ENCODE data around the gene SDK2. TPM values are rescaled to one million over a fixed set of nuclear protein-coding genes. Genes with fewer than 3 reads are reported as not detected.

Gene SDK2
- polyA plus RNA-seq, 1 donor from 2014 or later, result 3.3 TPM

DNA sequence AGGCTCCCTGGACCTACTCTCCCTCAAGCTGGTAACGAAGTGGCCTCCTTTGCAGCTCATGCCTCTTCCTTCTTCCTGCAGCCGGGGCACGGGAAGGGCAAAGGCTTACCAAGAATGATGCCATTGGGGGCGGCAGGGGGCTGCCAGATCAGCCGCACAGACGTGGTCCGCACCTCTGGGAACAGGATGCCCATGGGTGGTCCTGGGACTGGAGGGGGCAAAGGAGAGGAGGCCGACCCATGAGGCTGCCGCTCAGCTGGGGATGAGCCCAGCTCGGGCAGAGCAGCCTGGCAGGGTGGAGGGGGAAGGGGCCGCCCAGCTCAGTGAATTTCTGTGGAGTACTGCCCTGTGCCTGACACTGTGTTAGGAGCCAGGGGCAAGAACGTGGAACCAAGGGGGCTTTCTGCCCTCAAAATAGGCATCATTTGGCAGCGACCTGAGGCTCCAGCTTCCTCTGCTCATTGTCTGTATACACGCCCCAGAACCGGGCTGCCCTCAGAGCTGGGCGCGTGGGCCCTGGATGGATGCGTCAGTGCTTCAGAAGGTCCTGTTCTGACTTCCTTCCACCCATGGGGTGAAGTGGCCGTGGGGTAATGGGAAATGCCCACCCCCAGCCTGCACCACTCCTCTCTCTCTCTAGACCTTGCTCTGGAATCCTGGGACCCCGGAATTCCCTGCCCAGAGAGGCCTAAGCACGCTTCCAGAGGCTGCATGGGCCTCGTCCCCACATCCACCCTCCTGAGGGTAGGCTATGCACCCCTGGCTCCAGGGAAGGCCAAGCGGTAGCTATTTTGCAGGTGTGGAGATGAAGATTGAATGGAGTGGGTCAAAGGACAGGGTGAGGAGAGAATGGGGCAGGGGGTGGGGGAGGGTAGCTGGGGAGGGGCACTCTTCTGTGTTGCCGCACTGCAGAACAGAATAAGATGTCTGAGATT, 252.6 kb downstream of the SDK2 start:
- no peaks in the 10 kb centered on the region for H3K36me3 Mint-ChIP-seq
- H3K4me1 Mint-ChIP-seq, result no peaks in the 10 kb centered on the region
- no peak overlapping the region for H3K4me3 Mint-ChIP-seq
- H3K9me3 Mint-ChIP-seq, result no peaks in the 10 kb centered on the region
- H3K27ac Mint-ChIP-seq, result no peak overlapping the region
- H3K27me3 Mint-ChIP-seq, result no peaks in the 10 kb centered on the region

DNA sequence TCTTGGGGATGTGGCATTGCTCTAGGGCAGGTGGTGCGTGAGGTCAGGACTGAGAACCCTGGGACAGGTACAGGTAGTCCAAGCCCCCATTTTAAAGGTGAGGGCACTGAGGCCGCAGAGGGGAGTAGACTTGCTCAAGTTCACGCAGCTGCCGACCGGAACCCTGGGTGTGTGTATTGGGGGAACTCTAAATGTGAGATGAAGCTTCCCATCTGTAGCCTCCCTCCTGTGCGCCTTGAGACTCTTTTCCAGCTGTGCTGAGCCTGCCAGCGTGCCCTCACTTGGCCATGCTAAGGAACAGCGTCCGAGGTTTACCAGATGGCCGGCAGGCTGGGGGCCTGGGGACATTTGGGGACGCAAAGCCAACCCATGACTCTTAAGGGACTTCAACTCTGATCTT, 253.4 kb downstream of the SDK2 start:
- H3K4me3 Mint-ChIP-seq, result no peak overlapping the region
- H3K4me1 Mint-ChIP-seq, result no peaks in the 10 kb centered on the region
- H3K27me3 Mint-ChIP-seq, result no peaks in the 10 kb centered on the region
- no peaks in the 10 kb centered on the region for H3K36me3 Mint-ChIP-seq
- no peak overlapping the region for H3K27ac Mint-ChIP-seq
- no peaks in the 10 kb centered on the region for H3K9me3 Mint-ChIP-seq

DNA sequence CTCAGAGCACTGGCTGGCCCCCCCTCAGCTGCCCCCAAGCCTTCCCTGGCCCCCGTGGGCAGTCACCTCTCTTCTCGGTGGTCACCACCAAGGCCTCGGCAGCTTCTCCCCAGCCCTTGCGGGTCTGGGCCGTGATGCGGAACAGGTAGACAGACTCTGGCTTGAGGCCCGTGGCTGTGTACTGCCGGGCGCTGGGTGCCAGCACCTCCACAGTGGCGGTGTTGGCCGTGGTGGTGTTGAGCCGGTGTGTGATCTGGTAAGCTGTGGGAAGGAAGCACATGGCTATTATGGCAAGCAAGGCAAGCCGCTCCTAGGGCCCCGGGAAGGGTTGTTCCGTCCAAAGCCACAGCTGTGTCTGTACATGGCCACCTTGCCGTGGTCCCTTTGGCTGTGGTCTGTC, 254.0 kb downstream of the SDK2 start:
- Mint-ChIP-seq H3K36me3 (no peaks in the 10 kb centered on the region), H3K27ac (no peak overlapping the region), H3K9me3 (no peaks in the 10 kb centered on the region), H3K4me3 (no peak overlapping the region), H3K27me3 (no peaks in the 10 kb centered on the region), H3K4me1 (no peaks in the 10 kb centered on the region)

DNA sequence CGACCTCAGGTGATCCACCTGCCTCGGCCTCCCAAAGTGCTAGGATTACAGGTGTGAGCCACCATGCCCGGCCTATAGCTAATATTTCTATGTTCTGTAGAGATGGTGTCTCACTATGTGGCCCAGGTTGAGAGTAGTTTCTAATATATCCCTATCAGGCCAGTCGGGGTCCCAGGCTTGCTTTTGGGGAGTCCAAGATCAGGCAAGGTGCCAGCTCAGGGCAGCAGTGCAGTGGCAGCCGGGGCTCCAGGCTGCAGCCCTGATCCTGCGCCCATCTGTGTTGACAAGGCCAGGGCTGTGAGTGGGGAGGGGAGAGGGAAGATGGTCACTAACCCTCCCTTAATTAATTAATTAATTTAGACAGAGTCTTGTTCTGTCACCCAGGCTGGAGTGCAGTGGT, 254.8 kb downstream of the SDK2 start:
- no peaks in the 10 kb centered on the region for H3K36me3 Mint-ChIP-seq
- H3K4me3 Mint-ChIP-seq, result no peak overlapping the region
- no peaks in the 10 kb centered on the region for H3K27me3 Mint-ChIP-seq
- no peaks in the 10 kb centered on the region for H3K4me1 Mint-ChIP-seq
- no peaks in the 10 kb centered on the region for H3K9me3 Mint-ChIP-seq
- H3K27ac Mint-ChIP-seq, result no peak overlapping the region

DNA sequence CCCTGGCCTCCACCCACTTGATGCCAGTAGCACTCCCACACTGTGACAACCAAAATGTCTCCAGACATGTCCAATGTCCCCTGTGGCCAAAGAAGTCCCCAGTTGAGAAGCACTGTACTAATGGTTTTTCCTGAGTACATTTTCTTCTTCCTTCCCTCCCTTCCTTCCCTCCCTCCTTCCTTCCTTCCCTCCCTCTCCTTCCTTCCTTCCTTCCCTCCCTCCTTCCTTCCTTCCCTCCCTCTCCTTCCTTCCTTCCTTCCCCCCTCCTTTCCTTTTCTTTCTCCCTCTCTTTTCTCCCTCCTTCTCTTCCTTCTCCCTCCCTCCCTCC, 255.7 kb downstream of the SDK2 start:
- Mint-ChIP-seq H3K27ac (no peak overlapping the region), H3K9me3 (no peaks in the 10 kb centered on the region), H3K36me3 (no peaks in the 10 kb centered on the region), H3K27me3 (no peaks in the 10 kb centered on the region), H3K4me1 (no peaks in the 10 kb centered on the region), H3K4me3 (no peak overlapping the region)

DNA sequence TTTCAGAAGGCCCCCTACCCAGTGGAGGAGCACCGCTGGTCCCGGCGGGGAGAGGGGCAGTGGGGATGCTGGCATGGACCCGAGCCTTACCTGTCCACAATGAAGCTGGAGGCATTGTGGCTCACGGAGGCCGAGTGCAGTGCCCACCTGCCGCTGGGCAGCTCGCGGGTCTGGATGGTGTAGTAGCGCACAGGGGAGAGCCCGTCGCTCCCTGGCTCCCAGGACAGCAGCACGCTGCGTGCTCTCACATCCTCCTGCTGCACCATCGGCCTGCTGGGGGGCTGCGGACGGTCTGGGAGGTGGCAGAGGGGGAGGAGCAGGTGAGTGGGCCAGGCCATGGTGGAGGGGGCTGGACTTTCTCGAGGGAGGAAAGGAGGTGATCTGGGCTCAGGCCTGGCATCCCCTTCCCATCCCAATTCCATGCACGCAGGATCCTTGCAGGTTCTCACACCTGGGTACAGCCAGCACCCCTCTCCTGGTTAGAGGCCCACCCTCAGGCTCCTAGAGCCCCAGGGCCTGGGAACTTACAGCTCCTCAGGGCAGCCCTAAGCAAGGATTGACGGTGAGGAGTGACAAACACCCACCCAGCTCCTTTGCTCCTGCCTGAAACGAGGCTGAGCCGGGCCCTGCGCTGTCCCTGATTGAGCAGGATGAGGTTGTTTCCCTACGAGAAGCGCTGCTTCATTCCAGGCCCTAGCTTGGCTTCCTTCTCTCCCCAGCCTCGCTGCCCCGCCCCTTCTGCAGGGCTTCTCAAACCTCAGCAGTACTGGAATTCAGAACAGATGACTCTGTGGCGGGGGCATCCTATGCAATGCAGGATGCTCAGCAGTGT, 256.3 kb downstream of the SDK2 start:
- no peaks in the 10 kb centered on the region for H3K27me3 Mint-ChIP-seq

DNA sequence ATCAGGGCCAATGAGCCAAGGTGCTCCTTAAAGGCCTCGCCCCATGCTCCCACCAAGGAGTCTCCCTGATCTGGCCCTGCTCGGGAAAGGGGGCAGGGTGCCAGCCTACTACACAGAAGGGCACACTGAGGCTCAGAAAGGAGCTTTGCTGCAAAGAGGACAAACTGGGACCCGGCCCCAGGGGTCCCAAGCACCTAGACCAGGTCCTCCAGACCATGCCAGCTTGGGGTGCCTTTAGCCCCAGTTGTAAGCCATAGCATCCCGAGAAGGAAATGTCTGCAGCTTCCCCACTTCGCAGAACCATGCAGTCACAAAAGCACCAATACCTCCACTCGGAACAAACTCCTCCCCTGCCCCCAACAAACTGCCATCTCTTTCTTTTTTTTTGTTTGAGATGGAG, 257.7 kb downstream of the SDK2 start:
- Mint-ChIP-seq H3K27ac (no peak overlapping the region), H3K27me3 (no peaks in the 10 kb centered on the region), H3K9me3 (no peaks in the 10 kb centered on the region), H3K4me1 (no peaks in the 10 kb centered on the region), H3K36me3 (no peaks in the 10 kb centered on the region), H3K4me3 (no peak overlapping the region)

More for the DNA sequence above, 256.3 kb downstream of the SDK2 start:
- Mint-ChIP-seq H3K36me3 (no peaks in the 10 kb centered on the region), H3K4me1 (no peaks in the 10 kb centered on the region), H3K4me3 (no peak overlapping the region), H3K27ac (no peak overlapping the region), H3K9me3 (no peaks in the 10 kb centered on the region)

DNA sequence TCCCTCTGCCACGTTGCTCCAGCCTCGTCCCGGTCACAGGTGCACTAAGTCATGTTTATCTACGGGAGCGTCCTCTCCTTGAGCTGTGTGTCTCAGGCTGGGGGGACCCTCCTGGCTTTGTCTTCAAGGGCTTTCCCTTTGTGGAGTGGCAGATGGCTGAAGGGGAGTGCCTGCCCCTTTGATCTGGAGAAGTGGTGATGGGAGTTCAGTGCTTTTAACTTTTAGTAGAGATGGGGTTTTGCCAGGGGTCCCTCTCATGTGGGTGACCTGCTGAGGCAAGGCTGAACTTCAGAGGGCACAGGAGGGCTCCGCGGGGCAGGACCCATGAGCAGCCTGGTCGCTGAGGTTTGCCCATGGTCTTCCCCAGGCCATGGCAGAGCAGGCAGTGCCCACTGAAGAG, 259.3 kb downstream of the SDK2 start:
- no peaks in the 10 kb centered on the region for H3K36me3 Mint-ChIP-seq
- no peak overlapping the region for H3K27ac Mint-ChIP-seq
- no peaks in the 10 kb centered on the region for H3K9me3 Mint-ChIP-seq
- H3K27me3 Mint-ChIP-seq, result no peaks in the 10 kb centered on the region
- H3K4me3 Mint-ChIP-seq, result no peak overlapping the region
- H3K4me1 Mint-ChIP-seq, result no peaks in the 10 kb centered on the region

DNA sequence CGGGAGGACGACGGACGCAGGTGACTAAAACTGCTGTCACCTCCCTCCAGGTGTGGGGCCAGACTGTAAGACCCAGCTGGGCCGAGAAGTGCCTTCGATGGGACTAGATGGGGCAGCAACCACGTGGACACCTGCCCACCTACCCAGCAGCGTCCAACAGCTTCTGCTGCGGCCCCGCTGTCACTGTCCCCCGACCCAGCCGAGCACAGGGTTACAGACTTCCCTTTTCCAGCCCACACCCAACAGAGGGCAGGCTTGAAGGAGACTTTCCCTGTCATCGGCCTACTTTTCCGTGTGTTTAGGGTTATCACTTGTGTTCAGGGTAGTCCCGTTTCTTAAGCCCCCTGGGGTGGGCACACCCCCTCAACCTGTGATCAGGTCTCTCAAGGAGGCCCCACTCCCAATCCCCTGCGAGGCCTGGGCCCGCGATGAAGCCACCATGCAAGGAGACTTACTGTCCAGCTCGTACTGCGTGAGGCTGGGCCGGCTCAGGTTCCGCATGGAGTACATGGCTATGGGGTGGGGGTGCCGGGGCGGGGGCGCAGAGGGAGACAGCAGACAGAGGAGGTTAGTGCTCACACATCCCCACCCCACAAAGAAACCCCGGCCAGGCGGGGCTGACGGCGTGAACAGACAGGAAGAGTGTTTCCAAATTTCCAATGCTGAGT, 263.7 kb downstream of the SDK2 start:
- Mint-ChIP-seq H3K4me3 (no peak overlapping the region), H3K27me3 (no peaks in the 10 kb centered on the region), H3K4me1 (no peaks in the 10 kb centered on the region), H3K27ac (no peak overlapping the region), H3K9me3 (no peaks in the 10 kb centered on the region), H3K36me3 (peaks cover 6% of the 10 kb centered on the region)

DNA sequence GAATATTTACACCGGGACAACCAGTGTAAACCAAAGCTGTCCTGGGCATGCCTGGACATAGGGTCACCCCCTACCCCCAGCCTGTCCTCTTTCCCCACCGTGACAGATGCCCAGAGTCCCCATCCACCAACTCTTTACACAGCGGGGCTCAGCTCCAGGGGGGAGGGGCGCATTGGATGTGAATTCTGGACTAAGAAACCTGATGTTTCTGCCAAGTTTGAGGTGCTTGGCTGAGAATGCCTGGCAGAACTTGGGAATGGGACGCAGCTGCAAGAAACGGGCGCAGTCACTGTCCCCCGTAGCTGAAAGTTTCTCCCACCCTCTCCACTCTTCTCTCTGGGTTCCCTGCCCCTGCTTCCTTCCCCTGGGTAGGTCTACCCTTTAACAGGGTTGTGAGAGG, 264.4 kb downstream of the SDK2 start:
- Mint-ChIP-seq H3K4me1 (no peaks in the 10 kb centered on the region), H3K27me3 (no peaks in the 10 kb centered on the region), H3K27ac (no peak overlapping the region), H3K36me3 (peaks cover 6% of the 10 kb centered on the region), H3K9me3 (no peaks in the 10 kb centered on the region), H3K4me3 (no peak overlapping the region)

DNA sequence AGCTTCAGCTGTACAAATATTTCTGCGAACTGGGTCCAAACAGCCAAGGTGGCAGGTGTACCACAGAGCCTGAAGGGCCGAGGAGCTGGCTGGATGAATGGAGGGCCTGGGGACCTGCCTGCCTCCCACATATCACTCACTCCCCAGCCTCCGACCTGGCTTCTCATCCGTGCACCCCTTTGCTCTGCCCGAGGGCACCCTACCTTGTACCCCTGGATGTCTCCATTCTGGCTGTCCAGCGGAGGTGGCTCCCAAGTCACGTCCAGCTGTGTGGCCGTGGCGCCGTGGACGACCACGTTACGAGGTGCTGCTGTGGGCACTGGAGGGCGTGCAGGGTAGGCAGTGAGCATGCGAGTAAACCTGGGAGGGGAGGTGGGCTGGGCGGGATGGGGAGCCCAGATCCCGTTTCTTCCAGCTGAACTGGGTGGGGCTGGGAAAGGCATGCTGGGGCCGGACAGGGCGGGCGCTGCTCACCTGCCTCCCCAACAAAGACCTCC, 265.2 kb downstream of the SDK2 start:
- Mint-ChIP-seq H3K27me3 (no peaks in the 10 kb centered on the region), H3K36me3 (peaks cover 6% of the 10 kb centered on the region), H3K27ac (no peak overlapping the region), H3K4me3 (no peak overlapping the region), H3K4me1 (no peaks in the 10 kb centered on the region), H3K9me3 (no peaks in the 10 kb centered on the region)

DNA sequence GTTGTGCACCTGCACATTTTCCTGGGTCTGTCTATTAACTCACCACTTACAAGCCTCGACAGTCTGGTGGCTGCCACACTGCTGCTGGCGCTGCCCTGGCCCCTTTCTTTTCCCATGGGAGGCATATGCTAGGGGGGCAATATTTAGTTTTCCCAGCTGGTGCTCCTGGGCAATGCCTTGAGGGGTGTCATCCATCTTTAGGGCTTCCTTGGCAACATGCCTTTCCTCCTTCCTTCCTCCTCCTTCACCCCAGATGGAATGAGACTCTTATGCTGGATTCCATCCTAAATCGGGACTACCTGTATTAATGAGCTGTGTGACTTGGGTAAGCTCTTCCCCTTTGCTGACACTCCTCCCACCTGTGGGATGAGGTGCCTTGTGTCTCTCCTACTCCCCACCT, 267.6 kb downstream of the SDK2 start:
- Mint-ChIP-seq H3K4me1 (no peaks in the 10 kb centered on the region), H3K4me3 (no peak overlapping the region), H3K27ac (no peak overlapping the region), H3K36me3 (peaks cover 6% of the 10 kb centered on the region), H3K27me3 (no peaks in the 10 kb centered on the region), H3K9me3 (no peaks in the 10 kb centered on the region)

DNA sequence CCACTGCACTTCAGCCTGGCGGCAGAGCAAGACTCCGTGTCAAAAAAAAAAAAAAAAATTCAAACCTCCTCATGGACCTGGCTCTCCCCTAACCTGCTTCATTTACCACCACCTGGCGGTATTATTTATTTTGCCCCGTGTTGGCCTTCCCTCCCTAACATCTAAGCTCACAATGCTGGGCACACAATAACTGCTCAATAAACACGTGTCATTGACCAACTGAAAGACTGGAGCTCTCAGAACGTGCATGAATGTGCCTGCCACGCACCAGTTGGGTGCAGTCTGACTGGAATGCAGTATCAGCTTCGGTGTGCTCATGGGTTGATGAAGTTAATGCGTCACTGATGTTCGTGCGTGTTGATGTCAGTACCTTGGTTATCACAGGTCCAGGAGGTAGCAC, 268.1 kb downstream of the SDK2 start:
- peaks cover 6% of the 10 kb centered on the region for H3K36me3 Mint-ChIP-seq
- H3K27ac Mint-ChIP-seq, result no peak overlapping the region
- H3K4me1 Mint-ChIP-seq, result peaks cover 0 to 3% (median 0%) of the 10 kb centered on the region in 3 donors
- no peak overlapping the region for H3K4me3 Mint-ChIP-seq
- H3K9me3 Mint-ChIP-seq, result no peaks in the 10 kb centered on the region
- H3K27me3 Mint-ChIP-seq, result peaks cover 3% of the 10 kb centered on the region

DNA sequence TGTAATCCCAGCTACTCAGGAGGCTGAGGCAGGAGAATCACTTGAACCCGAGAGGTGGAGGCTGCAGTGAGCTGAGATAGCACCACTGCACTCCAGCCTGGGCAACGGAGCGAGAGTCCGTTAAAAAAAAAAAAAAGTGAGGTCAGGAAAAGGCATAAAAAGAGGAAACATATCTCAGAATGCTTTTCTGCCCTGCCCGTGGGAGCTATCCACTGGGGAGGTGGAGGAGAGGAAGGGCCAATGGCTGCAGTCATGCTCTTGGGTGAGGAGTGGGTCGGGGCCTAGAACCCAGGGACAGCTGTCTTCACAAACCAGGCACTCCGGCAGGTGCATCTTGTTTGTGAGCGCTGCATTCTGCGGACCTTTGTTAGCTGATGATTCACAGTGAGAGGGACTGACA, 272.4 kb downstream of the SDK2 start:
- peaks cover 7% of the 10 kb centered on the region for H3K36me3 Mint-ChIP-seq
- H3K4me3 Mint-ChIP-seq, result no peak overlapping the region
- H3K9me3 Mint-ChIP-seq, result no peaks in the 10 kb centered on the region
- peaks cover 5% of the 10 kb centered on the region for H3K27me3 Mint-ChIP-seq
- H3K4me1 Mint-ChIP-seq, result peaks cover 0 to 4% (median 0%) of the 10 kb centered on the region in 3 donors
- H3K27ac Mint-ChIP-seq, result peak overlapping the region in 1 of 3 donors; percentile 18

DNA sequence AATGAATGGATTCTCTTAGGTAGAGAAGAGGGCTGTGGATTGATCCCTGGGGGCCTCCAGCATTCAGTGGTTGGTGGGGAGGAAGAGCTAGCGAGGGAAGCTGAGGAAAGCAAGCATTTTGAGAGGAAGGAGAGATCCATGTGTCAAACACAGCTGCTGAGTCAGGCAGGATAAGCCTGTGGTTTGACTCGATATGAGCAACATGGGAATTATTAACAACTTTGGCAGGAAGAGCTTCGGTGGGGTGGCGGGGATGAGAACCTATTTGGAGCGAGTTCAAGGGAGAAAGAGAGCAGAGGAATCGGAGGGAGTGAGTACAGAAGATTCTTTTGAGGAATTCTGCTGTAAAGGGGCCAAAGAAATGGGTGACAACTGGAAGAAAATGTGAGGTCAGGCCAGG, 273.0 kb downstream of the SDK2 start:
- H3K9me3 Mint-ChIP-seq, result no peaks in the 10 kb centered on the region
- H3K36me3 Mint-ChIP-seq, result peaks cover 4% of the 10 kb centered on the region
- no peak overlapping the region for H3K4me3 Mint-ChIP-seq
- peaks cover 5% of the 10 kb centered on the region for H3K27me3 Mint-ChIP-seq
- no peak overlapping the region for H3K27ac Mint-ChIP-seq
- peaks cover 0 to 4% (median 0%) of the 10 kb centered on the region in 3 donors for H3K4me1 Mint-ChIP-seq
